Activated naive CD4-positive, alpha-beta T cell treated with anti-CD3 and anti-CD28 coated beads, Interleukin-2, amount 50 U/mL, for 72 hours (primary cell): ENCODE measurements around the gene ZNF227. TPM values are rescaled to one million over a fixed set of nuclear protein-coding genes. Genes with fewer than 3 reads are reported as not detected.
"Not testable (repeated sequence)": the region's sequence is repeated elsewhere in the genome, so short reads cannot be mapped to it uniquely, and the experiment has no call there.

ENCODE experiments used
- ATAC-seq, 2 donors: fragments of 150-1000 bp; cut with Tn5 transposase; 2 replicates each; pipeline ENCODE4 v1.10.0; 2021; ENCODE audit warnings: mild to moderate bottlenecking in 2 of 2, moderate library complexity in 2 of 2
- DNase-seq, 2 donors: peaks; one replicate each; pipeline ENCODE4 v3.0.0; 2021 to 2022; ENCODE audit warnings: low spot score in 2 of 2
- H3K27ac Mint-ChIP-seq, 2 donors: one replicate each; pipeline ENCODE4 v1.8.0; 2022; ENCODE audit warnings: mild to moderate bottlenecking in 2 of 2, mixed read lengths in 2 of 2
- H3K36me3 Mint-ChIP-seq, 2 donors: one replicate each; pipeline ENCODE4 v1.8.0; 2022; ENCODE audit warnings: mixed read lengths in 2 of 2
- H3K9me3 Mint-ChIP-seq, 2 donors: one replicate each; pipeline ENCODE4 v1.8.0; 2022; ENCODE audit warnings: mixed read lengths in 2 of 2
- total RNA-seq, 2 donors: library from RNA; stranded (reverse); gene quantifications; one replicate each; pipeline ENCODE4 v1.2.3, GENCODE V29; 2022

Gene ZNF227
- total RNA-seq, 2 donors from 2014 or later: 20.2 TPM

DNA sequence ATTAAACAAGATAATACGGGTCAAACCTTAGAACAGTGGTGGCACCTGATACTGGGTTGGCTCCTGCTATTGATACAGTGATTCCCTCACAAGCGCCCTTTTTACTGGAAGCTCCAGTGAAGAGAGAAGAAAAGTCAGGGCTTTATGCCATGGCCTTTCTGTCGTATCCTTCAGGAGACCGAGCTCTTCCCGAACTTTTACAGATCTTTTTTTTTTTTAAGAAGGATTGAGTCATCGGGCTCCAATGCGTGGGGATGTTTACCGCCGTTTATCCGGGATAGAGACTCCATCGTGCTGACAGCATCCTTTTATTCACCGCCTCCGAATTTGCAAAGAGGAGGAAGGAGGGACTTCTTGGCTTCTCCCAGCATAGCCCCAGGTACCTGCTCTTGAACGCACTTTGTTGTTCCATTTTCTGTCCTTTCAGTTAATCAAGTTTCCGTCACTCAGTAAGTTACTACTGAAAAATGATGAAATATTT, 574 bp downstream of the ZNF227 start:
- Mint-ChIP-seq H3K27ac (peak overlapping the region; percentile 94 to 95), H3K9me3 (peaks cover 6 to 18% of the 10 kb centered on the region in 2 donors), H3K36me3 (peaks cover 42 to 62% of the 10 kb centered on the region in 2 donors)
- DNase-seq (no peak), ATAC-seq (peak; percentile 21 to 39)

DNA sequence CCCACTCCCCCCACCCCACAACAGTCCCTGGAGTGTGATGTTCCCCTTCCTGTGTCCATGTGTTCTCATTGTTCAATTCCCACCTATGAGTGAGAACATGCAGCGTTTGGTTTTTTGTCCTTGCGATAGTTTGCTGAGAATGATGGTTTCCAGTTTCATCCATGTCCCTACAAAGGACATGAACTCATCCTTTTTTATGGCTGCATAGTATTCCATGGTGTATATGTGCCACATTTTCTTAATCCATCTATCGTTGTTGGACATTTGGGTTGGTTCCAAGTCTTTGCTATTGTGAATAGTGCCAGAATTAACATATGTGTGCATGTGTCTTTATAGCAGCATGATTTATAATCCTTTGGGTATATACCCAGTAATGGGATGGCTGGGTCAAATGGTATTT, 7.6 kb downstream of the ZNF227 start:
- ATAC-seq, DNase-seq, H3K27ac Mint-ChIP-seq: not testable (repeated sequence)
- peaks cover 65 to 67% of the 10 kb centered on the region in 2 donors for H3K36me3 Mint-ChIP-seq
- peaks cover 9 to 22% of the 10 kb centered on the region in 2 donors for H3K9me3 Mint-ChIP-seq

DNA sequence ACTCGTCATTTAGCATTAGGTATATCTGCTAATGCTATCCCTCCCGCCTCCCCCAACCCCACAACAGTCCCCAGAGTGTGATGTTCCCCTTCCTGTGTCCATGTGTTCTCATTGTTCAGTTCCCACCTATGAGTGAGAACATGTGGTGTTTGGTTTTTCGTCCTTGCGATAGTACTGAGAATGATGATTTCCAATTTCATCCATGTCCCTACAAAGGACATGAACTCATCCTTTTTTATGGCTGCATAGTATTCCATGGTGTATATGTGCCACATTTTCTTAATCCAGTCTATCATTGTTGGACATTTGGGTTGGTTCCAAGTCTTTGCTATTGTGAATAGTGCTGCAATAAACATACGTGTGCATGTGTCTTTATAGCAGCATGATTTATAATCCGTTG, 8.4 kb downstream of the ZNF227 start:
- ATAC-seq, H3K27ac Mint-ChIP-seq: not testable (repeated sequence)
- peaks cover 65 to 68% of the 10 kb centered on the region in 2 donors for H3K36me3 Mint-ChIP-seq

DNA sequence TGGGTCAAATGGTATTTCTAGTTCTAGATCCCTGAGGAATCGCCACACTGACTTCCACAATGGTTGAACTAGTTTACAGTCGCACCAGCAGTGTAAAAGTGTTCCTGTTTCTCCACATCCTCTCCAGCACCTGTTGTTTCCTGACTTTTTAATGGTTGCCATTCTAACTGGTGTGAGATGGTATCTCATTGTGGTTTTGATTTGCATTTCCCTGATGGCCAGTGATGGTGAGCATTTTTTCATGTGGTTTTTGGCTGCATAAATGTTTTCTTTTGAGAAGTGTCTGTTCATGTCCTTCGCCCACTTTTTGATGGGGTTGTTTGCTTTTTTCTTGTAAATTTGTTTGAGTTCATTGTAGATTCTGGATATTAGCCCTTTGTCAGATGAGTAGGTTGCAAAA, 9.0 kb downstream of the ZNF227 start:
- DNase-seq, H3K27ac Mint-ChIP-seq, ATAC-seq: not testable (repeated sequence)
- Mint-ChIP-seq H3K36me3 (peaks cover 66 to 68% of the 10 kb centered on the region in 2 donors), H3K9me3 (peaks cover 9 to 14% of the 10 kb centered on the region in 2 donors)

More for the DNA sequence above, 8.4 kb downstream of the ZNF227 start:
- peaks cover 9 to 17% of the 10 kb centered on the region in 2 donors for H3K9me3 Mint-ChIP-seq
- not testable (repeated sequence) for DNase-seq

DNA sequence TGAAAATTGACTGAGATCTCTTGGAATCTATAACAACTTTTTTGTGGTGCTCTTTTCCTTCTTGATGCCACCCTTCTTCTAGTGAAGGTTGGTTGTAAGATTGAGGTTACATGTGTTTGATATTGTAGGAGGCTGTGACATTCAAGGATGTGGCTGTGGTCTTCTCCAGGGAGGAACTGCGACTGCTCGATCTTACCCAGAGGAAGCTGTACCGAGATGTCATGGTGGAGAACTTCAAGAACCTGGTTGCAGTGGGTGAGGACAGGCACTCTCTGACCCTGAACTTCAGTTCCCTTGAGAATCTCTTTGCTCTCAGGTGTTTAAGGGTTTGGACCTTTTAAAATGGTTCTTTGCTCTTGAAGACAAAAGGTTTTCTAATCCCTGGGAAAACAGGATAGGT, 16.0 kb downstream of the ZNF227 start:
- no peak for ATAC-seq
- no peak for DNase-seq
- H3K9me3 Mint-ChIP-seq: peaks cover 18 to 26% of the 10 kb centered on the region in 2 donors
- H3K27ac Mint-ChIP-seq: no peak overlapping the region
- H3K36me3 Mint-ChIP-seq: peaks cover 83 to 94% of the 10 kb centered on the region in 2 donors

DNA sequence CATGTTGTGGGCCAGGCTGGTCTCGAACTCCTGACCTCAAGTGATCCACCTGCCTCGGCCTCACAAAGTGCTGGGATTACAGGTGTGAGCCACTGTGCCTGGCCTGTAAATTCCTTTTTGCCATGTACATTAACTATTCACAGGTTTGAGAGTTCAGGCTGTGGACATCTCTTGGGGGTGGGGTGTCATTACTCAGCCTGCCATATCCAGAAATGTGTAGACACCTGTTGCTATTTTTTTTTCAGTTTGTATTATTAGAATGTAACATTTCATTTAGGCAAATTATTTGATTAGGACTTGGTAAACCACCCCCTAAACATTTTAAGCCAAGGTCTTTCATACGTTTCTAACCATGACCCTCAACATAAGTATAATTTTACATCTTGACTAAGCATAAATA, 20.5 kb downstream of the ZNF227 start:
- Mint-ChIP-seq H3K27ac (no peak overlapping the region), H3K9me3 (peaks cover 44 to 57% of the 10 kb centered on the region in 2 donors), H3K36me3 (peaks cover 87 to 97% of the 10 kb centered on the region in 2 donors)
- no peak for ATAC-seq
- DNase-seq: no peak

DNA sequence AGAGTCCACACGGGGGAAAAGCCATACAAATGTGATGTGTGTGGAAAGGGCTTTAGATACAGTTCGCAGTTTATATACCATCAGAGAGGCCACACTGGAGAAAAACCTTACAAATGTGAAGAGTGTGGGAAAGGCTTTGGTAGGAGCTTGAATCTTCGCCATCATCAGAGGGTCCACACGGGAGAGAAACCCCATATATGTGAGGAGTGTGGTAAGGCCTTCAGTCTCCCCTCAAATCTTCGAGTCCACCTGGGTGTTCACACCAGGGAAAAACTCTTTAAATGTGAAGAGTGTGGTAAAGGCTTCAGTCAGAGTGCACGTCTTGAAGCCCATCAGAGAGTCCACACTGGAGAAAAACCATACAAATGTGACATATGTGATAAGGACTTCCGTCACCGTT, 24.1 kb downstream of the ZNF227 start:
- DNase-seq (no peak), ATAC-seq (no peak)
- no peak overlapping the region for H3K27ac Mint-ChIP-seq
- peaks cover 67 to 73% of the 10 kb centered on the region in 2 donors for H3K36me3 Mint-ChIP-seq
- H3K9me3 Mint-ChIP-seq: peaks cover 47 to 57% of the 10 kb centered on the region in 2 donors

DNA sequence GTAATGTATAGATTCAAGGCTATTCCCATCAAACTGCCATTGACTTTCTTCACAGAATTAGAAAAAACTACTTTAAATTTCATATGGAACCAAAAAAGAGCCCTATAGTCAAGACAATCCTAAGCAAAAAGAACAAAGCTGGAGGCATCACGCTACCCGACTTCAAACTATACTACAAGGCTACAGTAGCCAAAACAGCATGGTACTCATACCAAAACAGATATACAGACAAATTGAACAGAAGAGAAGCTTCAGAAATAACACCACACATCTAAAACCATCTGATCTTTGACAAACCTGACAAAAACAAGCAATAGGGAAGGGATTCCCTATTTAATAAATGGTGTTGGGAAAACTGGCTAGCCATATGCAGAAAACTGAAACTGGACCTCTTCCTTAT, 40.0 kb downstream of the ZNF227 start:
- Mint-ChIP-seq H3K36me3 (peaks cover 91 to 93% of the 10 kb centered on the region in 2 donors), H3K9me3 (peaks cover 65 to 72% of the 10 kb centered on the region in 2 donors)
- not testable (repeated sequence) for H3K27ac Mint-ChIP-seq, DNase-seq, ATAC-seq

DNA sequence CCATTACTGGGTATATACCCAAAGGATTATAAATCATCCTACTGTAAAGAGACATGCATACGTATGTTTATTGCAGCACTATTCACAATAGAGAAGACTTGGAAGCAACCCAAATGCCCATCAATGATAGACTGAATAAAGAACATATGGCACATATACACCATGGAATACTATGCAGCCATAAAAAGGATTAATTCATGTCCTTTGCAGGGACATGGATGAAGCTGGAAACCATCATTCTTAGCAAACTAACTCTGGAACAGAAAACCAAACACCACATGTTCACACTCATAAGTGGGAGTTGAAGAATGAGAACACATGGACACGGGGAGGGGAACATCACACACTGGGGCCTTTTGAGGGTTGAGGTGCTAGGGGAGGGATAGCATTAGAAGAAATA, 41.1 kb downstream of the ZNF227 start:
- H3K9me3 Mint-ChIP-seq: peaks cover 75 to 82% of the 10 kb centered on the region in 2 donors
- not testable (repeated sequence) for DNase-seq, H3K27ac Mint-ChIP-seq, ATAC-seq
- H3K36me3 Mint-ChIP-seq: peaks cover 92% of the 10 kb centered on the region in 2 donors

DNA sequence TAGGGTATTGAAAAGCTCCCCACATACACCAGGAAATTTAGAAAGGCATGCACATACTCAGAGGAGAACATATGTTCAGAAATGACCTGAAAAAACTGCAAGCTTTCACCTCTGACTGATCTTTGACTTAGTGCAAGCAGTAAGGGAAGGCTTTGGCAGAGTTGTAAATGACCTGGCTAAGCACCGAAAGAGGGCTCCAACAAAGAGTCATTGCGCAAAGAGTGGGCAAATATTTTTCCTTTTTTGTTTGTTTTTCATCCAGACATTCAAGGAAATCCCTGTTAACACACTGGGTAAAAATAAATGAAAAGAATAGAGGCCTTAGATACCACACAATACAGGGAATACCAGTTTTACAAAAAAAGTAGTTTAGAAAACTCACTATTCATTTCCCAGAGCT, 42.2 kb downstream of the ZNF227 start:
- ATAC-seq: no peak
- H3K9me3 Mint-ChIP-seq: peaks cover 79 to 84% of the 10 kb centered on the region in 2 donors
- H3K27ac Mint-ChIP-seq: no peak overlapping the region
- DNase-seq: no peak
- H3K36me3 Mint-ChIP-seq: peaks cover 87 to 90% of the 10 kb centered on the region in 2 donors

DNA sequence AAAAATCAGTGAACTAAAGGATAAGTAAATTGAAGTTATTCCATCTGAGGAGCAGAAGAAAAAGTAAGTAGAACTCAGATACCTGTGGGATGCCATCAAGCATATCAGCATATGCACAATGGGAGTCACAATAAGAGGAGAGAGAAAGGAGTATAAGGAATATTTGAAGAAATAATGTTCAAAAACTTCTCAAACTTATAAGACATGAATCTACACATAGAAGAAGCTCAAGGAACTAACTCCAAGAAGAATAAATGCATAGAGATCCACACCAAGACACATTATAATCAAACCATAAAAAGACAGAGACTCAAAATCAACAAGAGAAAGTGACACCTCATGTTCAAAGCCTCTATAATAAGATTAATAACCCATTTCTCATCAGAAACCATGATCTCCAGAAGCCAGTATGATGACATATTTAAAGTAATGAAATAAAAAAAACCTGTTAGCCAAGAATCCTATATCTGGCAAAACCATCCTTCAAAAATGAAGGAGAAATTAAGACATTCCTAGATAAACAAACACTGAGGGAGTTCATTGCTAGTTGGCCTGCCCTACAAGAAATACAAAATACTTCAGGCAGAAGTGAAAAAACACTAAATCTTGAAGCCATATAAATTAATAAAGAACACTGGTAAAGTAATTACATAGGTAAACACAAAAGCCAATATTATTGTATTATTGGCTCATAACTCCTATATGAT, 43.5 kb downstream of the ZNF227 start:
- no peak for ATAC-seq
- no peak for DNase-seq
- Mint-ChIP-seq H3K9me3 (peaks cover 76 to 82% of the 10 kb centered on the region in 2 donors), H3K36me3 (peaks cover 87 to 90% of the 10 kb centered on the region in 2 donors), H3K27ac (no peak overlapping the region)

DNA sequence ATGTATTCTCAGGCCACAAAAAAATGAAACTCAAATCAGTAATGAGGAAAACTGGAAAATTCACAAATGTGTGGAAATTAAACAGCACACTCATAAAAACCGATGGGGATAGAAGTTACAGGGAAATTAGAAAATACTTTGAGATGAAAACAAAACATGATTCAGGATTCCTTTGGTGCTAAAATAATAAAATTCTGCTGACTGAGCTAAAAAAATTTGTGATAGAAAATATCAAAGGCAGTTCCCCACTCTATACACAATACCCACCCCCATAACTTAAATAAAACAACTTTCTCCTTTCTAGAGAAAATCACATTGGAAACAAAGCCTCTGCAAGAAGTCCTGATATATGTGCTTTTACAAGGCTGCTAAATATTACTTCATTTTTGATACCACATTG, 45.8 kb downstream of the ZNF227 start:
- no peak for ATAC-seq
- Mint-ChIP-seq H3K36me3 (peaks cover 73 to 79% of the 10 kb centered on the region in 2 donors), H3K9me3 (peaks cover 61 to 76% of the 10 kb centered on the region in 2 donors), H3K27ac (no peak overlapping the region)
- DNase-seq: no peak

DNA sequence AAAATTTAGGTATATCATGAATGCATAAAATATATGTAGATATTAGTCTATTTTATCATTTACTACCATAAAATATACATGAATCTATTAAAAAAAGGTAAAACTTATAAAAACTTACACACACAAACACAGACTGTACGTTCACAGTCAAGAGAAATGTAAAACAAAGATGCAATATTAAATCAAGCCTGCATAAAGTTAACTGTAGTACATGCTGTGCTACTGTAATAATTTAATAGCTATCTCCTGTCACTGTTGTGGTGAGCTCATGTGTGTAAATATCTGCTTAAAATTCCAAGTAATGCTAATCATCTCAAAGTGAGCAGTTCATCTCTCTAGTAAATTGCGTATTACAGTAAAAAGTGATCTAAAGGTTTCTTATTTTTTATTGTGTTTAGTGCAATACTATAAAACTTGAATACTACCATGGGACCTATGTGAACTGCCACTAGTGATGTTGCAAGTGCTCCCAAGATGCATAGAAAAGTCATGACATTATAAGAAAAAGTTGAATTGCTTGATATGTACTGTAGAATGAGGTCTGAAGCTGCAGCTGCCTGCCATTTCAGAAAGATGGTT, 46.6 kb downstream of the ZNF227 start:
- peaks cover 69 to 73% of the 10 kb centered on the region in 2 donors for H3K36me3 Mint-ChIP-seq
- DNase-seq (no peak), ATAC-seq (no peak)
- H3K9me3 Mint-ChIP-seq: peaks cover 58 to 73% of the 10 kb centered on the region in 2 donors
- H3K27ac Mint-ChIP-seq: no peak overlapping the region

DNA sequence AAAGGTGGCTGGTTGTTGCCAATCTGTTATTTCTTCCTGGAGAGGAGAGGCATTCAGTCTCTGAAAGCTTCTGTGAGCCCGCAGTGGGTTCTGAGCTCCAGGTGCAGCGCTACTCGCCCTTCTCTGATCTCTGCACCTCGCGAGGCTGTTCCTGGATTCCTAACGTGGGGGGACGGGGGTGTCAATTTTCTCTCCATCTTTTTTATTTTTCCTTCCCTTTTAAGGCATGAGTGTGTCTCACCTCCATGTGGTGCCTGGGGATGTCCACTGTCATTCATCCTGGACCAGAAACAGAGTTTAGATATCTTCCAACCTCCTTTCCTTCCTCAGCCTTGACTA, 48.0 kb downstream of the ZNF227 start:
- no peak for DNase-seq
- H3K9me3 Mint-ChIP-seq: peaks cover 50 to 70% of the 10 kb centered on the region in 2 donors
- H3K27ac Mint-ChIP-seq: peak overlapping the region in 1 of 2 donors; percentile 59
- ATAC-seq: peak in 1 of 2 donors; percentile 6
- peaks cover 61 to 62% of the 10 kb centered on the region in 2 donors for H3K36me3 Mint-ChIP-seq

DNA sequence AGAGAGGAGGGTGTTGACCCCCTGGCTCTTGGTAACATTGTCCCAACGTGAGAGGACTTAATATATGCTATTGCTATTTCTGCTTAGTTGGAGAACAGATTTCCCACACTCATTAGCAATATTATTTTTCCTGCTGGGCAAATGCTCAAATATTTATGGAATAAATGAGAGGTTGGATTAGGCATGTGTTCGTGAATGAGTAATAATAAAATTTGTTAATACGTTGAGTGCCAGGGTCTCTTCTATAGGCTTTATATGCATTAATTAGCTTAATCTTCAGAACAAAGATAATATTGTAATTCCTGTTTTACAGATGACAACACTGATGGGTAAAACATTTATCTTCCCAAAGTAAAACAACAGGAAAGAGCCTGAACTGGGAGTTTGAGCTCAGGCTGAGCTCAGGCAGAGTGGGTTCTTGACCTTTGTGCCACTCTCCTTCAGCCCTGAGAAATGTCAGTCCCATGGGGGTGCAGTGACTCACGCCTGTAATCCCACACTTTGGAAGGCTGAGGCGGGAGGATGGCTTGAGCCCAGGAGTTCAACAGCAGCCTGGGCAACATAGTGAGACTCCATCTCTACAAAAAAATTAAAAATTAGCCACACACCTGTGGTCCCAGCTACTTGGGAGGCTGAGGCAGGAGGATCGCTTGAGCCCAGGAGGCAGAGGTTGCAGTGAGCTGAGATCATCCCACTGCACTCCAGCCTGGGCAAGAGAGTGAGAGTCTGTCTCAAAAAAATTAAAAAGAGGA, 48.5 kb downstream of the ZNF227 start:
- peaks cover 58 to 61% of the 10 kb centered on the region in 2 donors for H3K36me3 Mint-ChIP-seq
- peak overlapping the region in 1 of 2 donors; percentile 59 for H3K27ac Mint-ChIP-seq
- no peak for DNase-seq
- no peak for ATAC-seq
- peaks cover 50 to 67% of the 10 kb centered on the region in 2 donors for H3K9me3 Mint-ChIP-seq

DNA sequence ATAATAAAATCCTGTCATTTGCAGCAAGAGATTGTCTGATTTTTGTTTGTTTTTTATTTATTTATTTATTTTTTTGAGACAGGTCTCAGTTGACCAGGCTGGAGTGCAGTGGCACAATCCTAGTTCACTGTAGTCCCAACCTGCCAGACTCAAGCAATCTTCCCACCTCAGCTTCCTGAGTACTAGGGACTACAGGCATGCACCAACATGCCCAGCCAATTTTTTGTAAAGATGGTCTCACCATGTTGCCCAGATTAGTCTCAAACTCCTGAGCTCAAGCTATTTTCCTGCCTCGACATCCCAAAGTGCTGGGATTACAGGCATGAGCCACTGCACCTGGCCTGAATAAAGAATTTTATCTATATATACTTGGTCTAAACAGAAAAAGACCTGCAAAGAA, 65.0 kb downstream of the ZNF227 start:
- Mint-ChIP-seq H3K36me3 (peaks cover 54 to 58% of the 10 kb centered on the region in 2 donors), H3K9me3 (peaks cover 48 to 53% of the 10 kb centered on the region in 2 donors)
- ATAC-seq: no peak

More for the DNA sequence above, 65.0 kb downstream of the ZNF227 start:
- no peak overlapping the region for H3K27ac Mint-ChIP-seq
- no peak for DNase-seq
